Activated T-cell treated with anti-CD3 and anti-CD28 coated beads for 1 hour (primary cell): ENCODE results near the gene ABCA12.
"Not testable (repeated sequence)": the region's sequence is repeated elsewhere in the genome, so short reads cannot be mapped to it uniquely, and the experiment has no call there.

Experiments used
- DNase-seq: peaks from one replicate; pipeline ENCODE4 v3.0.0-alpha.2; 2020; ENCODE audit warnings: low read depth

Gene ABCA12

GRCh38 chr2:215138479-215138878 lies at the start of gene ABCA12:
ABCA12 (minus strand) TSS chr2:215138626; CDS start chr2:215138208, 418 bp downstream.
- no peak for DNase-seq

GRCh38 chr2:215188078-215188477 lies 49.7 kb upstream of the ABCA12 start:
- DNase-seq = no peak

GRCh38 chr2:215186021-215186420 lies 47.6 kb upstream of the ABCA12 start:
- DNase-seq = no peak

GRCh38 chr2:215178121-215178520 lies 39.7 kb upstream of the ABCA12 start:
- DNase-seq = no peak

- no peak for DNase-seq
Measured at GRCh38 chr2:215171796-215172195, 33.4 kb upstream of the ABCA12 start.

- DNase-seq = no peak
Measured at GRCh38 chr2:215171151-215171550, 32.7 kb upstream of the ABCA12 start.

- not testable (repeated sequence) for DNase-seq
Measured at GRCh38 chr2:215166505-215166904, 28.1 kb upstream of the ABCA12 start.

GRCh38 chr2:215163319-215163718 lies 24.9 kb upstream of the ABCA12 start:
- not testable (repeated sequence) for DNase-seq

- DNase-seq = no peak
Measured at GRCh38 chr2:215161301-215161829, 22.9 kb upstream of the ABCA12 start.

- DNase-seq = no peak
Measured at GRCh38 chr2:215160081-215160480, 21.7 kb upstream of the ABCA12 start.

GRCh38 chr2:215156453-215156852 lies 18.0 kb upstream of the ABCA12 start:
- no peak for DNase-seq

- DNase-seq = no peak
Measured at GRCh38 chr2:215149894-215150293, 11.5 kb upstream of the ABCA12 start.

- DNase-seq = no peak
Measured at GRCh38 chr2:215149486-215149885, 11.1 kb upstream of the ABCA12 start.

GRCh38 chr2:215149060-215149459 lies 10.6 kb upstream of the ABCA12 start:
- no peak for DNase-seq

- DNase-seq = no peak
Measured at GRCh38 chr2:215145611-215146010, 7.2 kb upstream of the ABCA12 start.

GRCh38 chr2:215144106-215144875 lies 5.9 kb upstream of the ABCA12 start:
- no peak for DNase-seq

GRCh38 chr2:215143458-215143857 lies 5.0 kb upstream of the ABCA12 start:
- no peak for DNase-seq

- DNase-seq = no peak
Measured at GRCh38 chr2:215141706-215142105, 3.3 kb upstream of the ABCA12 start.

GRCh38 chr2:215140166-215140707 lies 1.8 kb upstream of the ABCA12 start:
- no peak for DNase-seq

GRCh38 chr2:215137741-215138340 lies 585 bp downstream of the ABCA12 start:
- no peak for DNase-seq

GRCh38 chr2:215137329-215137686 lies 1.1 kb downstream of the ABCA12 start:
- no peak for DNase-seq

- no peak for DNase-seq
Measured at GRCh38 chr2:215136669-215137328, 1.6 kb downstream of the ABCA12 start.

- no peak for DNase-seq
Measured at GRCh38 chr2:215120401-215120800, 18.0 kb downstream of the ABCA12 start.
